ENCODE measurements around the gene DNA2. TPM values are rescaled to one million over a fixed set of nuclear protein-coding genes. Genes with fewer than 3 reads are reported as not detected.
"Not testable (repeated sequence)": the region's sequence is repeated elsewhere in the genome, so short reads cannot be mapped to it uniquely, and the experiment has no call there.

The DNA2 gene
- polyA plus RNA-seq, 1 experiment = 2.5 TPM

DNA sequence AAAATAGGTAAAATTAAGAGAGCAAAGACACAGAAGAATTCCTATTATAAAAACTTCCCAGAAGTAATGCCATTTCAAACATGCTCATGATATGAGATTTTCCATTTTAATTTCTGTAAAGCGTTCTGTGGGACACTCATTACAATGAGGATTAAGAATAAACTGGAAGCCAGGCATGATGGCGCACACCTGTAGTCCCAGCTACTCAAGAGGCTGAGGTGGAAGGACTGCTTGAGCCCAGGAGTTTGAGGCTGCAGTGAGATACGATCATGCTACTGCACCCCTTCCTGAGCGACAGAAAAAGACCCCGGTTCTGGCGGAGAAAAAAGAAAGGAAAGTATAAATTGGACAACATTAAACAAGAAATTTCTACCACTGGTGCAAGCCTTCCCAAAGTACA lies 1.5 kb downstream of the DNA2 start:
- CTCF ChIA-PET = interaction anchor here (1.6 kb wide), 1 partner anchor 62 kb away, joined by 3 read pairs; no protein-coding TSS in a partner anchor
- no peak overlapping the region for H3K27ac ChIP-seq (ENCODE audit: low read depth, low read length)
- POLR2A ChIA-PET = no interaction called here

DNA sequence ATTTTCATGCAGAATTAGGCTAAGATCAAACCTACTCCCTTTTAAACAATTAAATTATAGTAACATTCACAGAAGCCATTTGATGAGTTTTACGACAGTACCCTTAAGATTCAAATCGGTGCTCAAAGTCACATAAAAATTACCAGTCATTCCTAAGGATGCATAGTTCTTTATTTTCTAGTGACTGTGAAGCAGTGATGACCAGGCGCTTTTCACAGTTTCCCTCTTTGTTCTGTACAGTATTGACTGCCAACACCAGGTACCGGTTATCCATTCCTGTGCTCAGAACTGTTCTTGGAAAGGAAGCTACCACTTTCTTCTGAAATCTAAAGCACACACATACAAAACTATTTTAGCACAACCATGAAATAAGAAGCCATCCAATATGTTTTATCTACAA lies 1.9 kb downstream of the DNA2 start:
- Histone ChIP-seq H3K27me3 (ENCODE audit: control insufficient read depth, insufficient read depth, low read length) (no peaks in the 10 kb centered on the region), H3K27ac (ENCODE audit: low read depth, low read length) (no peak overlapping the region), H3K4me3 (ENCODE audit: low read depth, low read length) (no peak overlapping the region), H3K9me3 (ENCODE audit: control insufficient read depth, insufficient read depth, low read length) (no peaks in the 10 kb centered on the region)
- TF ChIP-seq, protein P1, sequence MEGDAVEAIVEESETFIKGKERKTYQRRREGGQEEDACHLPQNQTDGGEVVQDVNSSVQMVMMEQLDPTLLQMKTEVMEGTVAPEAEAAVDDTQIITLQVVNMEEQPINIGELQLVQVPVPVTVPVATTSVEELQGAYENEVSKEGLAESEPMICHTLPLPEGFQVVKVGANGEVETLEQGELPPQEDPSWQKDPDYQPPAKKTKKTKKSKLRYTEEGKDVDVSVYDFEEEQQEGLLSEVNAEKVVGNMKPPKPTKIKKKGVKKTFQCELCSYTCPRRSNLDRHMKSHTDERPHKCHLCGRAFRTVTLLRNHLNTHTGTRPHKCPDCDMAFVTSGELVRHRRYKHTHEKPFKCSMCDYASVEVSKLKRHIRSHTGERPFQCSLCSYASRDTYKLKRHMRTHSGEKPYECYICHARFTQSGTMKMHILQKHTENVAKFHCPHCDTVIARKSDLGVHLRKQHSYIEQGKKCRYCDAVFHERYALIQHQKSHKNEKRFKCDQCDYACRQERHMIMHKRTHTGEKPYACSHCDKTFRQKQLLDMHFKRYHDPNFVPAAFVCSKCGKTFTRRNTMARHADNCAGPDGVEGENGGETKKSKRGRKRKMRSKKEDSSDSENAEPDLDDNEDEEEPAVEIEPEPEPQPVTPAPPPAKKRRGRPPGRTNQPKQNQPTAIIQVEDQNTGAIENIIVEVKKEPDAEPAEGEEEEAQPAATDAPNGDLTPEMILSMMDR (IDR thresholded peaks at IDR 0.05; ENCODE audit: low read depth, low read length) = no peak
- CTCF ChIA-PET = interaction anchor here (1.6 kb wide), 1 partner anchor 62 kb away, joined by 3 read pairs; no protein-coding TSS in a partner anchor
- POLR2A ChIA-PET = no interaction called here
- no peak for DNase-seq (ENCODE audit: low read depth, low spot score)

More for the DNA sequence above, 1.5 kb downstream of the DNA2 start:
- no peak for DNase-seq (ENCODE audit: low read depth, low spot score)
- Histone ChIP-seq H3K4me3 (ENCODE audit: low read depth, low read length) (peak overlapping the region; percentile 82), H3K27me3 (ENCODE audit: control insufficient read depth, insufficient read depth, low read length) (no peaks in the 10 kb centered on the region), H3K9me3 (ENCODE audit: control insufficient read depth, insufficient read depth, low read length) (no peaks in the 10 kb centered on the region)
- TF ChIP-seq, protein P1 (IDR thresholded peaks at IDR 0.05; ENCODE audit: low read depth, low read length) = no peak

DNA sequence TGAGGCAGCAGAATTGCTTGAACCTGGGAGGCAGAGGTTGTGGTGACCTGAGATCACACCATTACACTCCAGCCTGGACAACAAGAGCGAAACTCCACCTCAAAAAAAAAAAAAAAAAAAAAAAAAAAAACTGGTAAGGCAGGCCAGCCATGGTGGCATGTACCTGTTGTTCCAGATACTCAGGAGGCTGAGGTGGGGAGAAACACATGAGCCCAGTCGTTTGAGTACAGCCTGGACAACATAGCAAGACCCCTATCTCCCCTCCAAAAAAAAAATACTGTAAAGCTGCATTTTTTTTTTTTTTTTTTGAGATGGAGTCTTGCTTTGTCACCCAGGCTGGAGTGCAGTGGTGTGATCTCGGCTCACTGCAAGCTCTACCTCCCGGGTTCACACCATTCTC lies 7.0 kb downstream of the DNA2 start:
- CTCF ChIA-PET; H3K27ac ChIP-seq (ENCODE audit: low read depth, low read length); H3K27me3 ChIP-seq (ENCODE audit: control insufficient read depth, insufficient read depth, low read length); H3K9me3 ChIP-seq (ENCODE audit: control insufficient read depth, insufficient read depth, low read length); H3K4me3 ChIP-seq (ENCODE audit: low read depth, low read length); DNase-seq (ENCODE audit: low read depth, low spot score); POLR2A ChIA-PET: not testable (repeated sequence)

DNA sequence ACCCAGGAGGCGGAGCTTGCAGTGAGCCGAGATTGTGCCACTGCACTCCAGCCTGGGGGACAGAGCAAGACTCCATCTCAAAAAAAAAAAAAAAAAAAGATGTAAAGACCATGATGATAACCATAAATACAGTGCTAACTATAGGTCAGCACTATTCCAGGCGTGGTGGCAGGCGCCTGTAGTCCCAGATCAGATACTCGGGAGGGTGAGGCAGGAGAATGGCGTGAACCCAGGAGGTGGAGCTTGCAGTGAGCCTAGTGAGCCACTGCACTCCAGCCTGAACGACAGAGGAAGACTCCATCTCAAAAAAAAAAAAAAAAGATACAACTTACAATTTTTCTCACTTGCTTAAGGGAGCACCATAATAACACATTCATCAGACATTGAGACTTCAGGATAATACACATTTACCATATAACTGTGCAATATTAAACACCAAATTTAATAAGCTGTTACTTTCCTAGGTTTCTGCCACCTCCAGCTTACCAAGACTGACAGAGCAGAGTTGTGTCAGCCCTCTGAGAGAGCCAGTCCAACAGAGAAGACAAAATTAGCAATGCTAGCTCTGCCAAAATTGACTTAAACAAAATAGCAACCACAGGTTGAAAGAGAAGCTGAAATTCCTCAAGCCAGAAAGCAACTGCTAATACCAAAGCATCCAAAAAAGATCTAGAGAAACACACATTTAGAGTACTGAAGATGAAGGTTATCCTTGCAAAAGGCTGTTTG lies 8.2 kb downstream of the DNA2 start:
- Histone ChIP-seq H3K27me3 (ENCODE audit: control insufficient read depth, insufficient read depth, low read length) (no peaks in the 10 kb centered on the region), H3K4me3 (ENCODE audit: low read depth, low read length) (no peak overlapping the region), H3K27ac (ENCODE audit: low read depth, low read length) (no peak overlapping the region), H3K9me3 (ENCODE audit: control insufficient read depth, insufficient read depth, low read length) (no peaks in the 10 kb centered on the region)
- ChIA-PET POLR2A (interaction anchor here (0.6 kb wide), 1 partner anchor 59 kb away, joined by 5 read pairs; no protein-coding TSS in a partner anchor), CTCF (no interaction called here)
- TF ChIP-seq, protein P1 (IDR thresholded peaks at IDR 0.05; ENCODE audit: low read depth, low read length) = no peak
- DNase-seq (ENCODE audit: low read depth, low spot score) = no peak

DNA sequence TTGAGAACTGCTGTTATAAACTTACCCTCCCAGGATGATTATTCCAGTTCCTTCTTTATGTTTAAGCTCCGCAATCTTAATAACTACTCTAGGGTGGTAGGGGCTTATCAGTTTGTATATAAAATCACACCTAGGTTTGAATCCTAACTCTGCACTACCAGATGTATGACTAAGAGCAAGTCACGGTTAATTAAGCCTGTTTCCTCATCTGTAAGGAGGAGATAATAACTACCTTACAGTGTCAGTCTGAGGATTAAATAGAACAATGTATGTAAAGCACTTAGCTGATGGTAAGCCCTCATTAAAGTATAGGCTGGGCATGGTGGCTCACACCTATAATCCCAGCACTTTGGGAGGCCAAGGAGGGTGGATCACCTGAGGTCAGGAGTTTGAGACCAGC lies 9.2 kb downstream of the DNA2 start:
- CTCF ChIA-PET = no interaction called here

More for the DNA sequence above, 9.2 kb downstream of the DNA2 start:
- POLR2A ChIA-PET = no interaction called here
- no peak overlapping the region for H3K27ac ChIP-seq (ENCODE audit: low read depth, low read length)
- TF ChIP-seq, protein P1 (IDR thresholded peaks at IDR 0.05; ENCODE audit: low read depth, low read length) = no peak
- no peak overlapping the region for H3K4me3 ChIP-seq (ENCODE audit: low read depth, low read length)
- no peaks in the 10 kb centered on the region for H3K9me3 ChIP-seq (ENCODE audit: control insufficient read depth, insufficient read depth, low read length)
- H3K27me3 ChIP-seq (ENCODE audit: control insufficient read depth, insufficient read depth, low read length) = no peaks in the 10 kb centered on the region
- no peak for DNase-seq (ENCODE audit: low read depth, low spot score)
